Activated naive CD8-positive, alpha-beta T cell treated with anti-CD3 and anti-CD28 coated beads, Interleukin-2, amount 50 U/mL, for 16 hours (primary cell): ENCODE data around the gene PTPRG.

Experiments used
- DNase-seq: peaks from one replicate; pipeline ENCODE4 v3.0.0-alpha.2; 2020; ENCODE audit warnings: low read depth, low spot score

Gene PTPRG

DNA sequence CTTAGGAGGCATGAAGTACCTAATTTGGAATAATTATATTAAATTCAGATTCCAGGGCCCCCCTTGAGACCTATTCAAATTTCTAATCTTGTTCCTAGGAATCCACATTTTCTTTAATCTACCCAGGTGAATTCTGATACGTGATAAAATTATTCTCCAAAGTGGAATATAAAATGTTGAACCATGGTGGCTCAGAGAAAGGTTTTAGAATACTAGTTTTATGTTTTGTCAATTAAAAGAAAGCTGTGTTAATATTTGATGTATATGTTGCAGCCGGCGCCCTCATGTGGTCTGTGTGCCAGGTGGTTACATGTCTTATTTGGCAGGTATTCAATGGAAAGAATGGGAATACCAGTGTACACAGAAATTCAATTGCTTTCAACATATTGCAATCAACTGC, 490.1 kb downstream of the PTPRG start:
- no peak for DNase-seq

DNA sequence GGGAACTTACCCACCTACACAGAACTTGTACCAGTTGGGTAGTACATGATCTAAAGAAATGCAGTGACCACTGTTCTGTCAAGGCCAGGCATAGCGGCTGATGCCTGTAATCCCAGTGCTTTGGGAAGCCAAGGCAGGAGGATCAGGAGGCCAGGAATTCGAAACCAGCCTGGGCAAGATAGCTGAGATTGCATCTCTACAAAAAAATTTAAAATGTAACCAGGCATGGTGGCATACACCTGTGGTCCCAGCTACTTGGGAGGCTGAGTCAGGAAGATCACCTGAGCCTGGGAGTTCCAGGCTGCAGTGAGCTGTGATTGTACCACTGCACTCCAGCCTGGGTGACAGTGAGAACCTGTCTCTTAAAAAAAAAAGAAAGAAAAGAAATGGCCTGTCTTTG, 491.0 kb downstream of the PTPRG start:
- DNase-seq: no peak

DNA sequence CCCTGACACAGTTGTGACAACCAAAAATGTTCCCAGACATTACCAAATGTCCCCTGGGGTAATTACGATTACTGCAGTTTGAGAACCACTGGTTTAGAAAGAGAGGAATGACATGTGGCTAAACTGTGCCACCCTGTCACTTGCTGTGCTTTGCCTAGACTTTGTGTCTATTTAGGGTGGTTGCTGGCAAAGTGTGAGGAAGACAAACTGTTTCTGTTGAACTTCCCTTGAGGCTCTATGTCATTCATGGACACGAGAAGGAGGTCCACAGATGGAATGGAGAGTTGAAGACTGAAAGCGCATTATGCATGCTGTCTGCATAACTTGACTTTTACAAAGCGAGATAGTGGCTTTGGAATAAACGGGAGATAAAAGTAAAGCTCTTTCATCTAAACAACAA, 495.3 kb downstream of the PTPRG start:
- no peak for DNase-seq

GRCh38 chr3:62057339-62058047, 496.1 kb downstream of the PTPRG start:
- no peak for DNase-seq

DNA sequence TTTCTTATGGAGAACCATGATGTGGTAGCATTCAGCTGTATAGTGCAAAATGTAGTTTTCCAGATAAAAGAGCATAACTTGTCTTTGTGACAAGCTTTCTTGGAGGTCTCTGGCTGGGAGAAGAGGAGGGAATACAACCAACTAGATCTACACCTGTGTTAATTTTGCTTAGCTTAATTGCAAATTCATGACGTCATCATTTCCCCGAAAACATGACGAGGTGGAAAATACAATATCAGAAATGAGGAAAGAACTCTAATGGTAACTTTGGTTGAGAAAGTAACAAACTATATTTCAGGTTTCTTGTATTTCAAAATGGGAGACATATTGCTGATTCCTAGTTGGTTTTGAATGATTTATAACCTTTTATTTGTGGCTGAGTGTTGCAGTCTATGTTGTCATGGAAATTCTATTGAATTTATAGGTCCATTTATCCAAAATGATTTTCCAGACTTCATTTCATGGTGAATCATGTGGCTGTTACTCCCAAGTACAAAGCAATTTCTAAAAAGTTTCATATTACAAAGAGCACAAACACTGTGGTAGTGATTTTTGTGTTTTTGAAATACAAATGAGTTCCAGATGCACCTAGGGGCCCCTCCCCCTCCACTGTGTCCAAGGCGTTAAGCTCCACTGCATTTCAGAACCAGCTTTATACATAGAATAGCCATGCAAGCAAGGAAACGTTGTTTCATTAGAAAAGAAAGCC, 504.8 kb downstream of the PTPRG start:
- DNase-seq: no peak

- no peak for DNase-seq
These were observed 507.0 kb downstream of the PTPRG start for GRCh38 chr3:62068337-62068736.

- DNase-seq: no peak
These were observed 509.5 kb downstream of the PTPRG start for GRCh38 chr3:62070891-62071290.

DNA sequence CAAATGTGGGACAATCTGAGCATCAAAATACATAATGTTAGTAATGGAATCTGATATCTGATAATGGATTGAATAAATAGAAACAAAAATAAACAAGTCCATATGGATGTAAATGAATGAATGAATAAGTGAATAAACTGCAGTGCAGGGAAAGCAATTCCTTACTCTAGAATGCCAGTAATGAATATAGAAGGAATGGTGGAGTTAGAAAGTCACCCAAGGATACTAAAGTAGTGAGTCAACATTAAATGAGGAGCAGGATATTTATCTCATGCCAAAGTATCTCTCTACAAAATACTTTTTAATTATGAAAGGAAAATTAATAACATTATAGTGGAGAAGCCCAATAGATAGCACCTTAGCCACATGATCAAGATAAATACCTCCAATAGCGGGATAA, 511.7 kb downstream of the PTPRG start:
- DNase-seq: no peak

GRCh38 chr3:62084558-62084957, 523.2 kb downstream of the PTPRG start:
- no peak for DNase-seq

- no peak for DNase-seq
These were observed 527.2 kb downstream of the PTPRG start for GRCh38 chr3:62088472-62089104.

DNA sequence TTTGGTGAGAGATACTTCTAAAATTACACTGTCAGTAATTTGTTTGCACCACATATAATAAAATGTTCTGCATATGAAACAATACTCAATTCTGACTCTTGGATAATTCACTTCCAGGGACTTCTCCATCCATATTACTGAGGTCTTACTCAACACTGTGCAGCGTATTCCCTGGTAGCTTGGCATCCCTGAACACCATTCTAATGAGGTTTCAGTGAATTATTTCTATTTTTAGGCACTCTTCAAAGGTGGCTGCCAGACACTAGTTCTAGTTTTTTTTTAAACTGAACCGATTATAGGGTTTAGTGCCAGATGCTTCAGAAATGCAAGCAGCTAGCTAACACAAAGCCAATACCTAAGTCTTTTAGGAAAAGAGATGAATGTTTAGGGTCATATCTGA, 528.7 kb downstream of the PTPRG start:
- DNase-seq: no peak

- no peak for DNase-seq
These were observed 529.1 kb downstream of the PTPRG start for GRCh38 chr3:62090519-62090918.

- DNase-seq: no peak
These were observed 531.7 kb downstream of the PTPRG start for GRCh38 chr3:62093025-62093424.

DNA sequence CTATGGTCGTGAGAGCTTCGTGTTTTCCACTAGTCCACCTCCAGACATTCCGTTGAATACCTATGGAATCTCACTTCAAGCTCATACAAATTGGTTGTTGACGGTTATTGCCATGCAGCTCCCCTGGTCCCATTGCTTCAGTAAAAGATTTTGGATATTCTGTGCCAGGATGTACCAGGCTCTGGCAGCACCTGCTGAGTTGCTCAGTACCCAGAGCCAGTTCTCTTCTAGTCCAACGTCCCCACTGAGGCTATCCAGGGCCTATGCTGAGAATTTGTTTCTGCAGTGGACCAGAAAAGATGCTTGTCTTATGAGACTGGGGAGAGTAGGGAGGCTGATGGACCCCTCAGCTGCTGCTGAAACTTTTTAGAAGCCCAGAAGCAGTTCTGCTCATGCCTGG, 533.1 kb downstream of the PTPRG start:
- no peak for DNase-seq

DNA sequence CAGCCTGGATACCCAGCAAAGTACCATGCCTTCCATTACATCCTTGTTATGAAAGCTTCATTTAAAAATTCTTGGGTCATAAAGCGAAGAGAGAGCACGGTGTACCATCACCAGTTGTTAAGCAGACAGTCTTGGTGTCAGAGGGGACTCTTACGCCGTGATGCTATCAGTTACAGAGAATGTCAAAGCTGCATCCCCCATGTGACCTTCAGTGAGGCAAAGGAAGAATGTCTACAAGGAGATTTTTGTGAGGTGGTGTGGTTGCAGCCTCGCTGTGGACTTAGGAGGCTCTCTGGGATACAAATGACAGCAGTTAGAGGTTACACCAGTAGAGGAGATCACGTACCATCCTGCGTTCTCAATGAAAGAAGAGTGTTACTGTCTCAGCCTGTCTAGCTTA, 533.7 kb downstream of the PTPRG start:
- DNase-seq: no peak

GRCh38 chr3:62095756-62096155, 534.4 kb downstream of the PTPRG start:
- DNase-seq: no peak

- DNase-seq: no peak
These were observed 535.1 kb downstream of the PTPRG start for GRCh38 chr3:62096521-62096920.

DNA sequence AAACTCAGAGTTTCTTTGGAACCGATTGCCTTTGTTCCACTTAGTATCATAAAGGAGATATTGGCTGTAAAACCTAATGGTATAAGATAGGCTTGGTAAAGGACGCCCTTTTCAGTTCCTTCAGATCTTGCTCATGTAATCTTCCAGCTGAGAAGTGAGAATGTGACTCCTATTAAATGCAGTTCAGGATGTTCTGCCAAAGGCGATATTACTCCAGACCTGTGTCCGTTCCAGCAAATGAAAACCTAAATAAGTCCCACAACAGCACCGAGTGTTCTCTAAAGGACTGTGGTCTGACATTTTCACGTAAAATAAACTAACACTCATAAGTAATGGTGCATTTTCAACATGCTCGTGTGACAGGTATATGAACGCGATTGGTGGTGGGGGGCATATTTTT, 535.8 kb downstream of the PTPRG start:
- no peak for DNase-seq

DNA sequence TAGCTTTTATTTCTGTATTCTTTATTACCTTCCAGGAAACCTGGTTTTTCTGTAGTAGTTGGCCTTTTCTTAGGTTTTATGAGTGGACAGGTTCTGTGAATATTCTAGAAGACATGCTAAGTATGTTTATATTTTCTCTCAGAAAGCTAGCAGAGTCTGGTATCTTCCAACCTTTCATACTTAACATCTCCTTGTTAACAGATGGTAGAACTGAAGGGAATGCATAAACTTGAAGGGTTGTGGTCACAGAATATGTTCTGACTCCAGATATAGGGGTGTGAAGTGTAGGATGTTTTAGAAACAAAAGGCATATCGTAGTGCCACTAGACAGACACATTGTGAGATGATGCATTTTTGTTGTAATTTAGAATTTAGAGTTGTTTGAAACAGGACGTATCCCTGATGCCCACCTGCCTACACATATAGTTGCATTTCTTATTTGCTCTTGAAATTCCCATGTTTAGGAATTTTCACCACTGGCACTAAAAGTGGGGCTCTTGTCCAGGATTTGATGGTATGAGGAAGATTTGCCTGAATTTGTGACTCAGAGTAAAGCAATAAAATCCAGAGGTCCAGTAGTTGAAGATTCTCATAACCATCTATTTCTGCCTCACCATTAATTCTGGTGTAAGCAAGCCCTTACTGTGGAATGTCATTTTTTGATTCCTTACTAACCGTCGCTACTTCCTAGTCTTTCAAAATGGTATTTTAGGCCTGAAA, 537.4 kb downstream of the PTPRG start:
- no peak for DNase-seq

DNA sequence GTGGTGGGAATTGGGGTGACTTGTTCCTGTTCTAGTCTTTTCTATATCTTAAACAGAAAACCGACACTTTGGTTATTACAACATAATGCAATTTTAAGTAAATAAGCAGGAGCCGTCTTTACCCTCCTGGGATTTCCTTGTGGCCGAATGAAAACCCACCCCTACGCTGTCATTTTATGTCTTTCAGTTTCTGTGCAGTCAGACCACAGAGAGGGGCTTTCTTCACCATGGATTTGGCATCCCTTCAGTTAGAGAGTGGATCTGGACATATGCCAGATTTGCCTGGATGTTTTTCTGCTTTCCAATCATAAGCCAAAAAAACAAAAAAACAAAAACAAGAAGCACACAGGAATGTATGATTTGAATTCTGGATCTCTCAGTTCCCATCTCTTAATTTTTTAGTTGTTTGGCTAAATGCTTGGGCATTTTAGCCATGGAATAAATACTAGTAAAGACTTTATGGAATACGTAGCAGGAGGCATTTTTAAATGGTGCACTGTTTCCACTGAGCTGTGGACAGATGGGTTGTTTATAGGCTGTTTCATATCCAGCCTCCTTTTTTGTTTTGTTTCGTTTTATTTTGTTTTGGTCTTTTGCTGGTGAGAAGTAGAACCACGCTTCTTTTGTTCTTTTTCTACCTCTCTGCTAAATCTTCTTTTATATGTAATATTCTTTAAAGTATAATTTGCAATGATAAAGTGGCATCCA, 539.1 kb downstream of the PTPRG start:
- DNase-seq: no peak

DNA sequence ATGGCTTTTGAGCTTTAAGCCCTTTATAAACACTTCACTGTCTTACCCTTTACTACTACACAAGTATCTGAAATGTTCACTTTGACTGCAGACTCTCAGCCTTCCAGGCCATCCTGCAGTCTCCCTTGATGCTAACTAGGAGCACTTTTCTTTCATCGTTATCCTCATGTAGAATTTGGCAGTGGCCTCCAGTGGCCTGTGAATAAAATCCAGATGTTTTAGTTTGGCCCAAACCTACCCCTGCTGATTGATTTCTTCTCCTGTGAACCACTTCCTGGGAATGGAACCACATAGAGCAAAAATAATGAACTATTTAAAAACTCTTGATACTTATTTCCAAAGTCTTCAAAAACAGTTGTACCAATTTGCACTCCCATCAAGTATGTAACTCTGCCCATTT, 540.1 kb downstream of the PTPRG start:
- DNase-seq: no peak

DNA sequence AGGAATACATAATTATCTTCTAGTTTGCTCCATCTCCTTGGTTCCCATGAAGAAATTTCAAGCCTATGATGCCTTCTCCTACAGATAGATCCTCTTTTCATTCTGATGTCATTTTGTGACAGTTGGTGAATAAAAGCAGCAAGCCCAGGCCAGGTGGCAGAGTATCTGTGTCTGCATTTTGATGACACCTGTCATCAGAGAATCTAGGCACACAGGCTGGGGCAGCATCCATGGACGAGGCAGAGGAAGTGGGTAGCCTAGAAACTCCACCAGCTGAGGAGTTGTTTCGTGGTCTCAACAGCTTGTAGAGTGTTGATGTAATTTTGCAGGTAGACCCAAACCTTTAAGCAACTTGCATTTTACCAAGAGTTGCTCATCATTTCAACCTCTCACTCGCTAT, 542.2 kb downstream of the PTPRG start:
- no peak for DNase-seq
